CD4-positive, alpha-beta T cell treated with Interleukin-6 for 4 hours (primary cell): ENCODE results near the gene CALML6.
"Not testable (repeated sequence)": the region's sequence is repeated elsewhere in the genome, so short reads cannot be mapped to it uniquely, and the experiment has no call there.

Source experiments
- DNase-seq: peaks from one replicate; pipeline ENCODE4 v3.0.0-alpha.2; 2020; ENCODE audit warnings: mixed read lengths

Gene CALML6

DNA sequence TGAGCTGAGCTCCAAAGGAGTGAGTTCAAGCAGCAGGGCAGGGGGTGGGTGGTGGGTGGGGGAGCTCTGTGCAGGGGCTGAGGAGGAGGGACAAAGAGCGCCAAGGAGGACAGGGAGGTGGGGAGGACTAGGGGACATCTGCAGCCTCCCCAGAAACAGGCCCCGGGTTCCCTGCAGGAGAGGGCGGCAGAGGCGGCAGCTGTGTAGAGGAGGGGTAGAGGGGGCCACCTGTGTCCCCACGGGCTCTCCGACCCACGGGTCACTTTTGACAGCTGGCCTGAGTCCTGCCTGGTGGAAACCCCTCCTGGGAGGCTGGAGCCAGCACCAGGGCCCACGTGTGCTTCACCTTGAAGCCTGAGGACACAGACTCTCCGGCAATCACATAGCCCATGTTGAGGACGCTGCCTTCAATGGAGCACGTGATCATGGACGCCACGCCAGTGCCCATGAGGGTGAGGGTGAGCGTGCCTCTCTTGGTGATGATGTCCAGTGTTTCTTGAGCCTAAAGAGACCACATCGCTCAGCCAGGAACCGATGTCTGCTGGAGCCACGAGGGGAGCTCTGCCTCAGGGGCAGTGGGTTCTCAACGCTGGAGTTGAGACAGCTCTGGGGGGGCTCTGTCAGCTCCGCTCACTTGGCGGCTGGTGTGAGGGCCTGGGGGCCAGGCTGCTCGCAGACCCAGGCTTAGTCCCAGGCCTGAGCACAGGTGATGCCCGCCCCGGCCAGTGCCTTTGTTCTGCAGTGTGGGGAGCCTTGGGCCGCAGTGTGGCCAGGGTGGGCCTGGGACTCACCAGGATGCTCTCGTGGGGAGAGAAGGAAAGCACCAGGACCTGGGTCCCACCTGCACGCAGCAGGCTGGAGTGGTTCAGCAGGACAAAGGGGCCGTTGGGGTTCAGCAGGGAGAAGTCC lies 10.6 kb downstream of the CALML6 start:
- no peak for DNase-seq

DNA sequence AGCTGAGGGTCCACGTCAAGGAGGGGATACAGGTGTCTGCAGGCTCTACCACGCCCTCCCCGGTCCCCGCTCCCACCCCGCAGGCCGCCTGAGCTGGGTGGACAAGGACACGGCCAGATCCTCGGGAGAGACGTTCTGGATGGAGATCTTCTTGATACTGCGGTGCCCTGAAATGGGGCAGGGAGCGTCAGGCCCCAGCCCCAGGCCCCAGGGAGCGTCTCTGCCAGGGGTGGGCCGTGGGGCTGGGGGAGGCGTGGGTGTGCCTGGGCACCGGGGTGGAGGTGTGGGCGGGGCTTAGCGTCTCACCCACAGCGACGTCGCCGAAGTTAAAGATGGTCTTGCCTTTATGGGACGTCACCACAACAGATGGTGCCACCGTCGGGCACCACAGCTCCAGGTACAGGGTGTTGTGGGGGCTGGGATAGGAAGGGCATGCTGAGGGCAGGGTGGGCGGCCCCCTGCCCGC lies 11.3 kb downstream of the CALML6 start:
- no peak for DNase-seq

DNA sequence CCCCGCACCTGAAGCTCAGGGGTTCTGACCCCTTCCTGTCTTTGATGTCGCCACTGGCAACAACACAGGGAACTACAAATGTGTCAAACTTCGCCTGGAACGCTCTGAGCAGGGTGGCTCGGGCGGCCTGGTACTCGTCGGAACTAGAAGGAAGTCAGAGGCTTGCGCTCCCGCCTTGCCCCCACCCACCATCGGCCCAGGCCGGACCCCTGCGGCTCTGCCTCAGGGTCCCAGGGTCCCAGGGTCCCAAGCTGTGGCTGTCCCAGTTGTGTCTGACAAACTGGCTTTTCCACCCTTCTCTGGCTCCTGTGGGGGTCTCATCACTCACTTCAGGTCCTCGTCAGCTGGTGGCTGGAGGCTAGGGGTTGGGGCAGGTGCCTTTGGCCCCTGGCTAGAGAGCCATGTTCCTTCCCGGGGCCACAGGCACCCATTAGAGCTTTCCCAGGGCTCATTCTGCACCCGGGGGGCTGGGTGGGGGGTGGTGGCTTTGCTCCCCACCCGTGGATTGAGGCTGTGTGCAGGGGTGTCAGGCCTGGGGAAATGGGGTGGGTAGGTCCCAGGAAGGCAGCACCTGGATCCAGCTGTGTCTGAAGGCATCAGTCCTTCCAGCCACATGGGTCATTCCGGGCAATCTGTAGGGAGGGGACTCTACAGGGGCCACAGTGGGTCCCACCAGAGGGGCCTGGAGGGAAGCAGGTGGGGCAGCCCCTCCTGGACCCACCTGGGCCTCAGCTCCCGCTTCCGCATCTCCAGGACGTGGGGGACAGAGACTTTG lies 12.0 kb downstream of the CALML6 start:
- no peak for DNase-seq

DNA sequence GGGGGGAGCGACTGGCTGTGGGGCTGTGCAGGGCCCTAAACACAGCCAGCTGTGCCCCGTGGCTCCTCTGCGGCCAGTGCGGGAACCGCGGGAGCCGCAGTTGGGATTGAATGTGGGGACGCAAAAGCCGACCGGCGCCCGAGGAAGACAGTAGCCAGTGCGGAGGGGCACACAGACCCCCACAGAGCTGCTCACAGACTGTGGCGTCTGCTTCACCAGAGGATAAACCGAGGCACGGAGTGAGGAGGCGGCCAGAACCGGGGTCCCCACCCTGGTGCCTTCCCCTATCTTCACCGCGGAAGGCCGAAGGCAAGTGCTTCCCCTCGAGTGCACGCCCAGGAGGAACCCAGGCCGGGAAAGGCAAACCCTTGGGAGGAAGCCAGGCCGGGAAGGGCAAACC lies 12.7 kb downstream of the CALML6 start:
- no peak for DNase-seq

DNA sequence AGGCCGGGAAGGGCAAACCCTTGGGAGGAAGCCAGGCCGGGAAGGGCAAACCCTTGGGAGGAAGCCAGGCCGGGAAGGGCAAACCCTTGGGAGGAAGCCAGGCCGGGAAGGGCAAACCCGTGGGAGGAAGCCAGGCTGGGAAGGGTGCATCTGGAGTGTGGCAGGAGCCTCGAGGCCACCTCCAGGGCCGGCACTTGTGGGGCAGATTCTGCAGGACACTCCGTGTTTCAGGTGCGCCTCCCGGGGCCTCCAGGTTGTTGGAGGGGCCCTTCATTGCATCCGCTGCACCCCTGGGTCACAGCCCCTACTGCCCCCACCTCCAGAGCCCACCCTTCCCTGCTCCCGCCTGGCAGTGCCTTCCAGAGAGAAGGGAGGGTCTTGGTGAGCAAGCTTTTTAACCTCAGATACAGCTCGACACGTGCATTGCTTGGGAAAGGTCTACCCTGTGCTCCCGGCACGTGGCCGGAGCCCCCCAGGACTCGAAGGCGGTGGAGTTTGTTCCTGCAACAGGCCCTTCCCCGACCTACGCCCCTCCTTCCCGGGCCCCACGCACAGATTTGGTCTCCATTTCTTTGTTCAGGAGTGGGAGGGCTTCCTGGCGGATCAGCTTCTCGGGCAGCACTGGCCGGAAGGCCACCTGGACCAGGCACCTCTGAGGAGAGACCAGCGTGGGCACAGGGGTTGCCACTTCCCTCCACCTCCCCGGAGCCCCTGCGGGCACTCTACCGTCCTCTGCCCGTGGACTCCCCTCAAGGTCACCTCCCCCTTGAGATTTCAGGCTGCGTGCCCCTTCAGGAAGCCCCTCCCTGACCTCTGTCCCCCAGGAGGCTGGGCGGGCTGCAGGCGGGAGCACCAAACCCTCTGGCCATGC lies 13.4 kb downstream of the CALML6 start:
- no peak for DNase-seq

DNA sequence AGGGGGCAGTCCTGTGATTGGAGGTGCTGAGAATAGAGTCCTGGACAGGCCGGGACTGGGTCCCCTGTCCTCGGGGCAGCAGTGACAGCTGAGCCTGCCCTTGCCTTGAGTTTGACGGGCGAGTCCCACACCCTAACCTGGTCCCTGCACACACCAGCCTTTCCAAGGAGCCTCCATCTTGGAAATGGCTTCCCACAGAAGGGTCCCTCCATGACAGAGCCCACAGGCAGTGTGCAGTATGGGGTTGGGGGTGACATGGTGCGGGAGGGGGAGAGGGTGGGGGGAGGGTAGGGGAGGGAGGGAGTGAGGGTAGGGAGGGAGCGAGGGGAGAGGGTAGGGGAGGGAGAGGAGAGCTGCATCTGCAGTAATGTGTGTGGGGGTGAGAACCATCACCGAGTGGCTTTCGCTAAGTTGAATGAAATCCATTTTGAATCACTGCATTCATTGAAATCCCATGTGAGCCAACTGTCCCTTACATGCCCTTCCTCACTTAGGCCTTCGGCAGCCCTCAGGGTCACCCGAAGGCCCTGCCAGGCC lies 14.1 kb downstream of the CALML6 start:
- no peak for DNase-seq

DNA sequence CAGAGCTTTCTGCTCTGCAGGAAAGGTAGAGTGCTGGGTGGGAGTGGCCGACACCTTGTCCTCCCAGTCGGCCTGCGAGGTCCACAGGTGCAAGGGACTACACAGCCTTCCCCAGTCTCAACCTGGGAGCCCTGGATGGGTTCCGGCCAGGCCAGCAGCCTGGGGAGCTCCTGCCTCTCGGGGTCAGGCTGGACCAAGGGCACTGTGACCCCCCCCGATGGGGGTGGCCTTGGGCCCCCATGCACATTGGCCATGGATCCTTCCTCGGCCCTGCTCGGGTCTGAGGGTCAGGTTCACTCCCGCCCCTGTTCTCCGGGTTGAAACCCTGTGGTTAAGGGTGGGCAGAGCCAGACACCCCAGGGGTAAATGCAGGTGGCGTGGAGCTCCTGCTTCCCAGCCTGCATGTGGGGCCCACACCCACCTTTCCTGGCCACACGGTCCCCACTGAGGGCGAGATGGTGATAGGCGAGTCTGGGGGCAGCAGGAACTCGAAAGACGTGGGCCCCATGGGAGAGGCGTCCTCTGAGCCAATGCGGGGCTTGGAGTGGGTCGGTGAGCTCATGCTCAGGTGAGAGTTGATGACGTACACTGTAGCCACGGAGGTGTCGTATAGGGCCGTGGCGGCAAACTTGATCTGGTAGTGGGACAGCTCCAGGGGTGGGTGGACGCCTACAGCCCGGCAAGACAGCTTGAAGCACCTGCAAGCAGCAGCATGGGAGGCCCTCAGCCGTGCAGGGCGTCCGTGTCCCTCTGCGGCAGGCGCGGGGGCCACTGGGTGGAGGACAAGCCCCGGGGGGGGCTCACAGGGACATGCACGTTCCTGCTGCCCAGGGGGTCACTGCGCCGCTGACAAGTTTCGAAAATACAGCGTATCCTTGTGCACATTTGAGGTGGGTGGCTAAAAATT lies 14.8 kb downstream of the CALML6 start:
- no peak for DNase-seq

DNA sequence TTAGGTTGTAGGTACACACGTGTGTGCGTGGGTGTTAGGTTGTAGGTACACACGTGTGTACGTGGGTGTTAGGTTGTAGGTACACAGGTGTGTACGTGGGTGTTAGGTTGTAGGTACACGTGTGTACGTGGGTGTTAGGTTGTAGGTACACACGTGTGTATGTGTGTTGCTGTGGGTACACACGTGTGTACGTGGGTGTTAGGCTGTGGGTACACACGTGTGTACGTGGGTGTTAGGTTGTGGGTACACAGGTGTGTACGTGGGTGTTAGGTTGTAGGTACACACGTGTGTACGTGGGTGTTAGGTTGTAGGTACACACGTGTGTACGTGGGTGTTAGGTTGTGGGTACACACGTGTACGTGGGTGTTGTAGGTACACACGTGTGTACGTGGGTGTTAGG lies 19.8 kb downstream of the CALML6 start:
- DNase-seq: not testable (repeated sequence)

DNA sequence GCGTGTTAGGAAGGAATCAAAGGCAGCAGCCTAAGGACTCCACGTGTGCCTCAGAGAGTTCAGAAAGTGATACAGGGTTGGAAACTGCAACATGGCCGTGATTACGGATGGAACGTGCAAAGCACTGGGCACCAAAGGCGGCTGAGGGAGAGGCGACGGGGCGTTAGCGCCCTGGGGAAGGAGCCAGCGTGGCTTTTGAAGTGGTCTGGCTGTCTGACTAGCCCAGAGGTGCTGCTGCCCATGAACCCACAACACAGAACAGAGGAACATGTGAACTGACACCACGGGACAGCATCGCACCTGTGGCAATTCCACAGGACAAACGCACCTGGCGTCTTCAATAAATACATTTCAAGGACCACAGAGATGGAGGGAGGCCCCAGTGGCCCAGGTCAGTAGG lies 22.0 kb downstream of the CALML6 start:
- DNase-seq: no peak

DNA sequence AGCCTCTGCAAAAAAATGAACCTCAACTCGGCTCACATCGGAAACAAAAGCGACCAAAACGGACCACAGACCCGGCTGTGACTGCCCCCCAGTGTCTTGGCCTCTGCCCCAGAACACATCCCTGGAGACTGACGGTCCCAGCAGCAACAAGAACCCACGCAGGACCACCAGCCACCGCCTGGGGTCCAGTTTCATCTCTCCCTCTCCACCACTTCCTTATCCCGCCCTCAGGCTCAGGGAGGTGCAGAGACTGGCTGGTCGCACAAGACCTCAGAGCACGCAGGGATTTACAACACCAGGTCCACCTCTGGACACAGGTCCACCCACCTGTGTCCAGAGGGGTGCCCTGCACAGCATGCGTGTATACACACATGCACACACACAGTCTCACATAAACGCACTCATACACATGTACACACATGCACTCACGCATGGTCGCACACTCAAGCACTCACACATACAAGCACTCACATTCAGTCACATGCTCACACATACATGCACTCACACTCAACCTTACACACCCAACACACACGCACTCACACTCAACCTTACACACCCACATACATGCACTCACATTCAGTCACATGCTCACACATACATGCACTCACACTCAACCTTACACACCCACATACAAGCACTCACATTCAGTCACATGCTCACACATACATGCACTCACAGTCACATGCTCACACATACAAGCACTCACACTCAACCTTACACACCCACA lies 22.7 kb downstream of the CALML6 start:
- DNase-seq: no peak

DNA sequence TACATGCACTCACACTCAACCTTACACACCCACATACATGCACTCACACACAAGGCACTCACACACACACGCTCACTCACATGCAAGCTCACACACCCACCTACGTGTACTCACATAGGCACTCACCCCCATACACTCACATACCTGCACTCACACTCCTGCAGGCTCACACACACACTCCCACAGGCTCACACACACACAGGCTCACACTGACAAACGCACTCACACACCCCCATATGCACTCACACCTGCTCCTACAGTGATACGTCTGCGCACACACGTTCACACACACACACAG lies 23.2 kb downstream of the CALML6 start:
- no peak for DNase-seq

DNA sequence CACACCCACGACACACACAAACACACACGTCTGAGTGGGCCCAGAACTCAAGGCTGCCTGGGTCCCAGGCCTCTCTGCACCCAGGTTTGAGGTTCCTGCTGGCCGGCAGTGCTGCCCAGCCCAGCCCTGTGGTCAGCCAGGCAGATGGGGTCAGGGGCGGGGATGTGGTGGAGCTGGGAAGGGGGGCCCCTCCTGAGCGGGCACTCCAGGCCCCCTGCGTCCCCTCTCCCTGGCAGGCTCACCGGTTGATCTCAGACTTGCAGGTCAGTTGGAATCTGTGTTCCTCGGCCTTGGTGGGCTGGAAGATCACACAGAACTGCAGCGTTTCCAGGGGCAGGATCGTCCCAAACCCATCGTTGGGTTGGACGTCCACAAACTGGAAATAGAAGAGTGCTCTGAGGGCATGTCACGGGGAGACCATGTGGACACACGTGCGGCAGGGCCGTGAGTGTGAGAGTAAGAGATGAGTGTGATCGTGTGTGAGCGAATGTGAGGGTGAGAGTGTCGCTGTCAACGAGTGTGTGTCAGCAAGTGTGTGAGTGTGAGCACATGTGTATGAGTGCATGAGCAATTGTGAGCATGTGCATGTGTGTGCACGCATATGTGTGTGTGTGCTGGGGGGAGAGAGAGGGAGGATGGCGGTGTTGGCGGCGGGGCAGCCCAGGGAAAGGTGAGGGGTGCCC lies 23.7 kb downstream of the CALML6 start:
- DNase-seq: no peak

DNA sequence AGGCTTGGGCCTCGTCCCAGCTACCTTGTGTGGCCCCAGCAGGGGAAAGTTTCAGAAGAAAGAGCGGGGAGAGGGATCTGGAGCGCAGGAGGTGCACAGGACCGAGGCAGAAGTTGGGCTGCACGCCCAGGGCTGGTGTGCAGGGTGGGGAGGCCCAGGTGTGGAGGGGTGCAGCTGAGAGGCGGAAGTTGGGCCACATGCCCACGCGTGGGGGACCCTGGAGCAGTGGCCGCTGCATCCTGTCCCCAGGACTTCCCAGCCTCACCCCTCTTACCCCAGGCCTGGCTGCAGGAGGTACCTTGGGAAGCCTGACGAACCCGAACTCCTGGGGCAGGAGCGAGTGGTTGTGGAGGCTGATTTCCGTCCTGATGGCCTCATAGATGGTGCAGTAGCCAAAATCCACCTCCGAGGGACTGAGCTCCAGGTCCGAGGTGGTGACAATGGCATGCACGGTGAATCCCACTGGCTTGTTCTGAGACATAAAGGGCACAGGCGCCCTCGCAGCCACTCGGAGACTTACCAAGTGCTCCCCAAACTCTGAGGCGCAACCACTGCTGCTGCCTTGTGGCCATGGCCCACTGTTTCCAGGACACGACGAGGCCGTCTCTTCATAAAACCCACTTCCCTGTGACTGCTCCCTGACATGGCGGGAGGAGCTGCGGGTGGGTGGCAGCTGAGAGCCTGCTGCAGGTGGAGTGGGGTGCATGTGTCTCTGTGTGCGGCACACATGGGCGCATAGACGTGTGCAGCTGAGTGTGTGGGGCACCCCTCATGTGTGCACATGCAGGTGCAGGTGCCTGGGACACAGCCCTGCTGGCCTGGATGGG lies 24.4 kb downstream of the CALML6 start:
- no peak for DNase-seq

DNA sequence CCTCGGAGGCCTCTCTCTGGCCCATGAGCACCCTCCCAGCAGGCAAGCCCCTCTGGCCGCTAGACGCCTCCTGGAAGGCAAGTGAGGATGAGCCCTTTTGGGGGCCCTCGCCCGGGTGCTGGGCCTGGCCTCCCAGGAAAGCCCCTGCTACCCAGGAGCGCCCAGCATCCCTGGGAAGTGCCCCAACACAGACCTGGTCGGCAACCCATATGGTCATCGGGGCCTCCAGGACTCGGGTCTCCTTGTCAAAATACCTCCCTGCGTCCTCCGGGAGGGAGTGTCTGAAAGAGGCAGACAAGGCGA lies 25.0 kb downstream of the CALML6 start:
- no peak for DNase-seq

DNA sequence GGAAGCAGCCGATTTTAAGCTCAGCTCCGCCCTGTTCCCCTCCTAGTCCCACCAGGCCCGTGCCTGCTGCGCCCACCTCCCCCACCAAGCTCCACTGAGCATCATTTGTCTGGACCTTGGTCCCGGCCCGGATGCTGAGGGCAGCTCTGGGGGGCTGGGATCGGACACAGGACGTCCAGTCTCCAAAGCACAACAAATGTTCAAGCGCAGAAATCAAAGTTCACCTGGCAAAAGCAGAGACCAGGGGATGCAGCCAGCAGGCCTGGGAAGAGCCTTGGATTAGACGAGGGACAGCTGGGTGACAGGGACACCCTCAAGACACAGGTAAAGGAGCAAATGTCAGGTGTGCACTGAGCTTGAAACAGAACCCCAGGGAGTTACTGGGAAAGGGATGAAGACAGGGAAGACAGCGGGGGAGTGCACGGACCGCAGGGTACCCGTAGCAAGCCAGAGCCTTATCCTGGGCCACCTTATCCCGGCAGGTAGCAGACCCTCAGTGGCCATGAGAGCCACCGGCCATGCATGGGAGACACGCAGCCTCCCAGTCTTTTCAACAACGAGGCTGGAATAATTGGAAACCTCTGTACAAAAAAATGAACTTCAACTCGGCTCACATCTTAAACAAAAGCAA lies 26.3 kb downstream of the CALML6 start:
- no peak for DNase-seq

DNA sequence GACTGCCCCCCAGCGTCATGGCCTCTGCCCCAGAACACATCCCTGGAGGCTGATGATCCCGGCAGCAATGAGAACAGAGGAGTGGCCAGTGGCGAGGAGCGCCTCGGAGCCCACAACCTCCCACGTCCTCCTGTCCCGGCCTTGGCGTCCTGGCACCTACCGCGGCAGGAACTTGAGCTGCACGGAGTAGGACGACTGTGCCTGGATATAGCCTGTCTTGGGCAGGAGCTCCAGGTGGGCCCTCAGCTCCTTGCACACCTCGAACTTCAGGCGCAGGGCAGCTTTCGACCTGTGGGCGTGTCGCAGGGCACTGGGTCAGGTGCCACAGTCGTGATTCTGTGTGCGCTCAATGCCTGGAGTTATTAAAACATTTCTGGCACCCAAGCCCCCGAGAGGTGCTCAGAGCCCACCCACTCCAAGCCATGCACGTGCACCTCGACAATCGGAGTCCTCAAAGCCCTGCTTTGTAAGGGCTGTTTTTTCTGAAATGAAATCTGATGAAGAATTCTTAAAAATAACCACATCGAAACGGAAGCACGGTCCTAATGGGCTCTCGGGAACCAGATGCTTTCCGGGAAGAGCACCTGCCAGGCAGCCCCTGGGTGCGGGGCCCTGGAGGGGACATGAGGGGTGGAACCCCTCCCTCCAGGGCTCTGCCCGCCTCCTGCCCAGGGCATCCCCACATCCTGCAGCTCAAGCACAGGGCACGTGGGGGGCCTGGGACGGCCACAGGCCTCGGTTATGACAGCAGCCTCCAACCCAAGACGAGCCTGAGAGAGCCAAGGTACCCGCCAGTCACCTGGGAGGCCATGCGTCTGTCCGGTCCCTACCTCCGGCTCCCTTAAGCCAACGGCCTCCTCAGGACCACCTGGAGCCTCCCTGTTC lies 27.1 kb downstream of the CALML6 start:
- DNase-seq: no peak

DNA sequence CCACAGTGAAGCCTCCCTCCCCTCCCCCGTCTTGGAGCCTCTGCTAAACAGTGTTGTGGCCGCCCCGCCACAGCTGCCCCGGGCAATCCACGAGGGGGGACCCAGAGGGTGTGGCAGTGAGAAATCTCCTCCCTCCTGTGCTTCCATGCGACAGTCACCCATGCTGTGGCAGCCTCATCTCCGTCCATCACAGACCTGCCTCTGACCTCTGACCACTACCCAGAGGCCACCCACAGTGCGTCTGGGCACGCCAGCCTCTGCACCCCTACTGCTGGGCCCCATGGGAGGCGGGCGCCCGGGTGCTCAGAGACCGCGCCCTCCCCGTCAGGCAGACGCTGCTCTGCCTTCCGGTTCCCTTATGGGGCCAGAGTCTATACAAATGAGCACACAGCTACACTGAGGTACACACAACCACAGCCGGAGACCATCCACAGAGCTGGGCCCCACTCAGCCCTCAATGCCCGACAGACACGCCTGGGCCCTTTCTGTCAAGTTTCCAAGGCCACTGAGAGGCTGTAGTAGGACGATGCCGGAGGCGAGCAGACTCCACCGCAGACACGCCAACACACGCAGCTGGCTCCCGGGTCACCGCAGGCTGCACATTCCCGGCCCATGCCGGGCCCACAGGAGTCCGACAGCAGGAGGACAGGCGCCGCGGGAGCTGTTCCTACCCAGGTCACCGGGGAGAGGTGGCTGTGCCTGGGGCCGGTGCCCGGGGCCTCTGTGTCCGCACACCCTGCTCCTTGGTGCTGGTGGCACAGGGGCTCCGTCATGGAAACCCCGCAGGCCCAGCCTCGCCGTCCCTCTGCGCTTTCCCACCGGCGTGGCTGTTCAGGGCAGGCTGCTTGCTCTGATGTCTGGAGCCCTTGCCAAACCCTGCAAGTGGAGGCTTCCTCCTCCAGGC lies 27.9 kb downstream of the CALML6 start:
- DNase-seq: no peak
